ENCODE measurements around the gene SGCA.

DNA sequence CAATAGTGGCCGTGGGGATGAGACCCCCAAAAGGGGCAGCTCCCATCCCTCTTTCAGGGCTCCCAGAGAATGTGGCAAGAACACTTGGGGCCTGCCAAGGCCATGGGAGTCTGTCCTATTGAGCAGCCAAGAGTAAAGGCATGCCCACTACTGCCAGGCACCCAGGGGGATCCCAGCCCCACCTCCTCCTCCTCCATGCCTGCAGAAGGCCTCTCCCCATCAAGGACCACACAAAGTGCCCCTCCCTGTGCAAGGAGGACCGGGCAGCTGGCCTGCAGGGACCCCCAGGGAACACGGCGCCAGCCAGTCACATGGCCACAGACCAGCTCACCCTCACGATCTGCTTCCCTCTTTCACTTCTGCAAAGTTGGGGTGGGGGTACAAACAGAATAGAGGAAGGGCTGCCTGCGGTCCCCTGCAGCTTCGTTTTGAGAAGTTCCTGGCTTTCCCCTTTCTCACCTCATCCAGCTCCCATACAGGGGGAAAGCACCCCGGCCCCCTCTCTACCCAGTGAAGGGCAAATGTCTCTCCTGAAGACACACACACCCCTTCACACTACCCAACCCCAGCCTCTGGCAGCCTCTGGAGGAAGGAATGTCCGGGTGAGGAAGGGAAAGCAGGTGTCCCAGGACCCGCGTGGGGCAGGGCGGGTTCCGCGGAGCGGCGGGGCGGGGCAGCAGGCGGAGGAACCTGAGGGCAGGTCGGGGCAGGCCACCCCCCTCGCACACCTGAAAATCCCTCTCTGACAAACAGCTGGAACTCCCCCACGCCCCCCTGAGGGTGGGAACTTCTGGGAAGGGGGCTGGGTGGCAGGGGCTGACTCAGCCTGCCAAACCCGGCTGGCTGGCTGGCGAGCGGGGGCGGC lies 17.3 kb upstream of the SGCA start:
- TF ChIP-seq, protein P1, sequence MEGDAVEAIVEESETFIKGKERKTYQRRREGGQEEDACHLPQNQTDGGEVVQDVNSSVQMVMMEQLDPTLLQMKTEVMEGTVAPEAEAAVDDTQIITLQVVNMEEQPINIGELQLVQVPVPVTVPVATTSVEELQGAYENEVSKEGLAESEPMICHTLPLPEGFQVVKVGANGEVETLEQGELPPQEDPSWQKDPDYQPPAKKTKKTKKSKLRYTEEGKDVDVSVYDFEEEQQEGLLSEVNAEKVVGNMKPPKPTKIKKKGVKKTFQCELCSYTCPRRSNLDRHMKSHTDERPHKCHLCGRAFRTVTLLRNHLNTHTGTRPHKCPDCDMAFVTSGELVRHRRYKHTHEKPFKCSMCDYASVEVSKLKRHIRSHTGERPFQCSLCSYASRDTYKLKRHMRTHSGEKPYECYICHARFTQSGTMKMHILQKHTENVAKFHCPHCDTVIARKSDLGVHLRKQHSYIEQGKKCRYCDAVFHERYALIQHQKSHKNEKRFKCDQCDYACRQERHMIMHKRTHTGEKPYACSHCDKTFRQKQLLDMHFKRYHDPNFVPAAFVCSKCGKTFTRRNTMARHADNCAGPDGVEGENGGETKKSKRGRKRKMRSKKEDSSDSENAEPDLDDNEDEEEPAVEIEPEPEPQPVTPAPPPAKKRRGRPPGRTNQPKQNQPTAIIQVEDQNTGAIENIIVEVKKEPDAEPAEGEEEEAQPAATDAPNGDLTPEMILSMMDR (IDR thresholded peaks at IDR 0.05), result peak in 2 of 4 experiments; percentile 14 to 27
- TF ChIP-seq POLR2AphosphoS5 (IDR thresholded peaks at IDR 0.05) (no peak), POLR2A (IDR thresholded peaks at IDR 0.05) (no peak), EP300 (IDR thresholded peaks at IDR 0.05) (no peak)
